ENCODE measurements around the gene SP3. TPM values are rescaled to one million over a fixed set of nuclear protein-coding genes. Genes with fewer than 3 reads are reported as not detected.

Gene SP3
- total RNA-seq, 1 experiment from 2014 or later, result 139 TPM

GRCh38 chr2:173869244-173870229 is 95.6 kb downstream of the SP3 start:
- H2AFZ ChIP-seq (ENCODE audit: low read length), result no peak overlapping the region
- H3K36me3 ChIP-seq (ENCODE audit: insufficient read depth, low read length), result no peaks in the 10 kb centered on the region
- peak overlapping the region; percentile 23 for H3K4me3 ChIP-seq (ENCODE audit: low read length)
- H3K9me2 ChIP-seq (replicated peaks; ENCODE audit: insufficient read depth, low read length), result no peaks in the 10 kb centered on the region
- H3K27me3 ChIP-seq (ENCODE audit: low read length), result no peaks in the 10 kb centered on the region
- H3K4me2 ChIP-seq (ENCODE audit: low read depth, low read length, poor library complexity, severe bottlenecking), result peak overlapping the region; percentile 56
- H3K27ac ChIP-seq (ENCODE audit: low read length), result peak overlapping the region; percentile 66
- H3K4me1 ChIP-seq (ENCODE audit: low read length), result peaks cover 65% of the 10 kb centered on the region
- peak overlapping the region; percentile 19; the same call in 1 of the 2 replicates for H3K9ac ChIP-seq (ENCODE audit: low read length)
- DNase-seq, result peak; percentile 53
- H3K79me2 ChIP-seq (ENCODE audit: low read length), result no peaks in the 10 kb centered on the region; the same call in 1 of the 2 replicates
- H4K20me1 ChIP-seq (ENCODE audit: insufficient read depth, low read depth, low read length), result no peaks in the 10 kb centered on the region
- no peaks in the 10 kb centered on the region for H3K9me3 ChIP-seq (ENCODE audit: low read length)

DNA sequence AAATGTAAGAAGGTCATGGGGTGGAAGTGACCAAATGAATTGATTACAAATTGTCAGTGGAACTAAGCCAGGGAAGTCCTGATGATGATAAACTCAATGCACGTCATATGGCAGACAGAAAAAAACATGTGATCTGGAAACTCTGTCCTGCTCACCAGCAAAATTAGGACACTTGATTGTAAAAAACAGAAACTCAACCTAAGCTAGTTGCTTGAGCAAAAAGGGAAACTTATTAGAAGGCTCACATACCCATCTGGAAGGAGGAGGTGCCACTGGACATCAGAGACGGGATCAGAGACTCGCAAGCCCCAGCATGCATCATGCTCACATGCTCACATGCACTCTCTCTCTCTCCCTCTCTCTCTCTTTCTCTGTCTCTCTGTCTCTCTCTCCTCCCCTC is 96.8 kb downstream of the SP3 start:
- H3K79me2 ChIP-seq (ENCODE audit: low read length), result no peaks in the 10 kb centered on the region; the same call in 1 of the 2 replicates
- H3K4me3 ChIP-seq (ENCODE audit: low read length), result no peak overlapping the region
- no peak for DNase-seq
- H3K9ac ChIP-seq (ENCODE audit: low read length), result no peak overlapping the region
- no peaks in the 10 kb centered on the region for H3K36me3 ChIP-seq (ENCODE audit: insufficient read depth, low read length)
- H3K9me3 ChIP-seq (ENCODE audit: low read length), result no peaks in the 10 kb centered on the region
- H3K27ac ChIP-seq (ENCODE audit: low read length), result no peak overlapping the region
- H2AFZ ChIP-seq (ENCODE audit: low read length), result no peak overlapping the region
- no peaks in the 10 kb centered on the region for H4K20me1 ChIP-seq (ENCODE audit: insufficient read depth, low read depth, low read length)
- H3K4me1 ChIP-seq (ENCODE audit: low read length), result peaks cover 53% of the 10 kb centered on the region
- H3K4me2 ChIP-seq (ENCODE audit: low read depth, low read length, poor library complexity, severe bottlenecking), result peak overlapping the region; percentile 56
- no peaks in the 10 kb centered on the region for H3K9me2 ChIP-seq (replicated peaks; ENCODE audit: insufficient read depth, low read length)
- no peaks in the 10 kb centered on the region for H3K27me3 ChIP-seq (ENCODE audit: low read length)

- no peaks in the 10 kb centered on the region for H3K9me2 ChIP-seq (replicated peaks; ENCODE audit: insufficient read depth, low read length)
- H3K27me3 ChIP-seq (ENCODE audit: low read length), result no peaks in the 10 kb centered on the region
- H3K27ac ChIP-seq (ENCODE audit: low read length), result no peak overlapping the region
- no peak for DNase-seq
- no peaks in the 10 kb centered on the region for H4K20me1 ChIP-seq (ENCODE audit: insufficient read depth, low read depth, low read length)
- no peaks in the 10 kb centered on the region for H3K79me2 ChIP-seq (ENCODE audit: low read length)
- H3K4me3 ChIP-seq (ENCODE audit: low read length), result no peak overlapping the region
- no peaks in the 10 kb centered on the region for H3K36me3 ChIP-seq (ENCODE audit: insufficient read depth, low read length)
- no peak overlapping the region for H3K9ac ChIP-seq (ENCODE audit: low read length)
- H2AFZ ChIP-seq (ENCODE audit: low read length), result no peak overlapping the region
- no peak overlapping the region for H3K4me2 ChIP-seq (ENCODE audit: low read depth, low read length, poor library complexity, severe bottlenecking)
- H3K4me1 ChIP-seq (ENCODE audit: low read length), result peaks cover 44% of the 10 kb centered on the region
- no peaks in the 10 kb centered on the region for H3K9me3 ChIP-seq (ENCODE audit: low read length)
Observed at GRCh38 chr2:173866874-173867618, 98.1 kb downstream of the SP3 start.

DNA sequence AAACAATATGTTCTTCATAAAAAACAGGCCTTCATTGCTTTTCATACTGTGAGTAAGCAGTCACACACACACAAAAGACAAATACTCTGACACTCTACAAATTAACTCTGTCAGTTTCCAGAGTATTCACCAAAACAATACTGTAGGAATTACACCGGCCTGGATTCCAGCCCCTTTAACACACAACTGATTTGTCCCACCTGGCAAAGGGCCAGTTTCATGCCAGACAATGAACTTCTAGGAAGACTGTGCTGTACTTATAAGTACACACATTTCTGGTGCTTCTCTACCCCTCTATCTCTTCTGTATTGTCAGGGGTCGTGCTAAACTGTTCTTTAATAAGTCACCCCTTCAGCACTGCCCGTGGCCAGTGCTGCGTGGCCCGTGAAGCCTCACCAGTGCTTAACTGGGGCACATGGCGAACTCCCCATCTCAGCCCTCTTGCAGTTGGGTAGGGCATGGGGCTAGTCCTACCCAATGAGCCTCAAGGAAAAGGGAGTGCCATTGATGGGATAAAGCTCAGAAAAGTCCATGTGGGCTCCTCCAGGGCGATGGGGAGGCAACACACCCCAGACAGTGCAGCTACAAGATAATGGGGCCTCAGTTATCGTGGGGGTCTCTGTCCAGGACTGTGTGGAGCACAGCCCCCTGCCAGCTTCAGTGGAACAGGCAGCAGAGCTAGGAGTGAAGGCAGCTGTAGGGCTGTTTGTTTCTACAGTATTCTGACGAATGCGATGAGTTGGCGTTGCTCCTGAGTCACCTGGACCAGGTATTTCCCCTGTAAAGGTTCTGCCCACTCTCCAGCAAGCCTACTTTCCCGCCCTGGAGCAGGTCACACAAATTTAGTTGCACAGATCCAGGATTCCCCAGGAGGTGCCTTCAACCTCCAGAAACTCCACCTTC is 99.0 kb downstream of the SP3 start:
- Histone ChIP-seq H2AFZ (ENCODE audit: low read length) (no peak overlapping the region), H3K36me3 (ENCODE audit: insufficient read depth, low read length) (no peaks in the 10 kb centered on the region), H3K9ac (ENCODE audit: low read length) (no peak overlapping the region), H3K4me2 (ENCODE audit: low read depth, low read length, poor library complexity, severe bottlenecking) (no peak overlapping the region), H3K9me3 (ENCODE audit: low read length) (no peaks in the 10 kb centered on the region), H3K27ac (ENCODE audit: low read length) (no peak overlapping the region), H3K79me2 (ENCODE audit: low read length) (no peaks in the 10 kb centered on the region), H3K4me3 (ENCODE audit: low read length) (no peak overlapping the region), H3K9me2 (replicated peaks; ENCODE audit: insufficient read depth, low read length) (no peaks in the 10 kb centered on the region), H3K27me3 (ENCODE audit: low read length) (no peaks in the 10 kb centered on the region), H4K20me1 (ENCODE audit: insufficient read depth, low read depth, low read length) (no peaks in the 10 kb centered on the region), H3K4me1 (ENCODE audit: low read length) (peaks cover 43% of the 10 kb centered on the region)
- no peak for DNase-seq

GRCh38 chr2:173862612-173863217 is 102.5 kb downstream of the SP3 start:
- H3K9me3 ChIP-seq (ENCODE audit: low read length), result no peaks in the 10 kb centered on the region
- H3K79me2 ChIP-seq (ENCODE audit: low read length), result no peaks in the 10 kb centered on the region
- H3K36me3 ChIP-seq (ENCODE audit: insufficient read depth, low read length), result no peaks in the 10 kb centered on the region
- H3K4me2 ChIP-seq (ENCODE audit: low read depth, low read length, poor library complexity, severe bottlenecking), result no peak overlapping the region
- no peak overlapping the region for H3K4me3 ChIP-seq (ENCODE audit: low read length)
- no peak for DNase-seq
- H3K9me2 ChIP-seq (replicated peaks; ENCODE audit: insufficient read depth, low read length), result no peaks in the 10 kb centered on the region
- H3K27ac ChIP-seq (ENCODE audit: low read length), result no peak overlapping the region
- no peak overlapping the region for H3K9ac ChIP-seq (ENCODE audit: low read length)
- H2AFZ ChIP-seq (ENCODE audit: low read length), result no peak overlapping the region
- H3K27me3 ChIP-seq (ENCODE audit: low read length), result no peaks in the 10 kb centered on the region
- no peaks in the 10 kb centered on the region for H4K20me1 ChIP-seq (ENCODE audit: insufficient read depth, low read depth, low read length)
- H3K4me1 ChIP-seq (ENCODE audit: low read length), result peaks cover 21% of the 10 kb centered on the region

GRCh38 chr2:173860566-173860965 is 104.6 kb downstream of the SP3 start:
- Histone ChIP-seq H4K20me1 (ENCODE audit: insufficient read depth, low read depth, low read length) (no peaks in the 10 kb centered on the region), H3K9me2 (replicated peaks; ENCODE audit: insufficient read depth, low read length) (no peaks in the 10 kb centered on the region), H3K4me3 (ENCODE audit: low read length) (no peak overlapping the region), H3K4me2 (ENCODE audit: low read depth, low read length, poor library complexity, severe bottlenecking) (no peak overlapping the region), H3K9ac (ENCODE audit: low read length) (no peak overlapping the region), H2AFZ (ENCODE audit: low read length) (no peak overlapping the region), H3K79me2 (ENCODE audit: low read length) (no peaks in the 10 kb centered on the region), H3K36me3 (ENCODE audit: insufficient read depth, low read length) (no peaks in the 10 kb centered on the region), H3K9me3 (ENCODE audit: low read length) (no peaks in the 10 kb centered on the region), H3K4me1 (ENCODE audit: low read length) (peaks cover 21% of the 10 kb centered on the region), H3K27ac (ENCODE audit: low read length) (no peak overlapping the region), H3K27me3 (ENCODE audit: low read length) (no peaks in the 10 kb centered on the region)
- DNase-seq, result no peak

DNA sequence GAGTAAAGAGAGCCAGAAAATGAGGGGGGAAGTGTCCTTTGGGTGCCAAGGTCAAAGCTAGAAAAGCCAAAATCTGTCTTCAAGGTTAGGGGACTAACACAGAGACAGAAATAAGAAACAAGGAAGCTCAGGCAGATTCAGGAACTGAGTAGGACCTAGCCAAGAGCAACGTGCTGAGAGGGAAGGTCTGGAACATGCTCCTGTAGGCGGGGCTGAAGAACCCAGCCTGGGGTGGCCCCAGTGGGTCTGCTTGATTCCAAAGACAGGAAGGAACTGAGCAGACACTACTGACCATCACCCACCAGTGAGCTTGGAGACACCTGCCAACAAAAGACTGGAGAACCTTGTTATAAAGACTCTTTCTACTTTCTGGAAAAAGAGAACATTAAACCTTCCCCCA is 105.1 kb downstream of the SP3 start:
- Histone ChIP-seq H3K9me3 (ENCODE audit: low read length) (no peaks in the 10 kb centered on the region), H3K79me2 (ENCODE audit: low read length) (no peaks in the 10 kb centered on the region), H3K4me1 (ENCODE audit: low read length) (peaks cover 21% of the 10 kb centered on the region), H4K20me1 (ENCODE audit: insufficient read depth, low read depth, low read length) (no peaks in the 10 kb centered on the region), H3K4me3 (ENCODE audit: low read length) (no peak overlapping the region), H3K4me2 (ENCODE audit: low read depth, low read length, poor library complexity, severe bottlenecking) (no peak overlapping the region), H3K27ac (ENCODE audit: low read length) (no peak overlapping the region), H2AFZ (ENCODE audit: low read length) (no peak overlapping the region), H3K36me3 (ENCODE audit: insufficient read depth, low read length) (no peaks in the 10 kb centered on the region), H3K27me3 (ENCODE audit: low read length) (no peaks in the 10 kb centered on the region), H3K9me2 (replicated peaks; ENCODE audit: insufficient read depth, low read length) (no peaks in the 10 kb centered on the region), H3K9ac (ENCODE audit: low read length) (no peak overlapping the region)
- no peak for DNase-seq
